Endothelial cell of umbilical vein (primary cell): ENCODE measurements around the gene LSM7. TPM values are rescaled to one million over a fixed set of nuclear protein-coding genes. Genes with fewer than 3 reads are reported as not detected.

Experiments
- BruUV-seq: library from RNA; stranded (reverse); fragments of 400-500 nt; replicated peaks from 2 replicates; lab custom pipeline; 2021; lab: Mats Ljungman, UMichigan
- CTCF ChIA-PET: fragments of 300-600, 350-600 bp; sonication (Branson Sonifier 250); formaldehyde crosslinking; loops from one replicate; lab custom pipeline; 2021; ENCODE audit warnings: antibody characterized with exemption, inconsistent platforms; lab: Charles Lee
- POLR2A ChIA-PET: fragments of 300-600, 350-600 bp; sonication (Branson Sonifier 250); formaldehyde crosslinking; loops from one replicate; lab custom pipeline; 2021; ENCODE audit warnings: antibody characterized with exemption, inconsistent platforms; lab: Charles Lee
- DNase-seq: peaks from one replicate; pipeline ENCODE4 v3.0.0-alpha.2; 2011; ENCODE audit warnings: low read depth, low spot score
- FAIRE-seq: peaks from 2 replicates; lab custom pipeline; 2011; peaks lifted over from hg19 to GRCh38; lab: Jason Lieb, UNC
- H2AFZ ChIP-seq: 2 replicates; pipeline ENCODE4 v1.6.0; 2012; ENCODE audit warnings: low read depth, low read length, control low read depth, inconsistent platforms
- H3K27ac ChIP-seq: 2 replicates; pipeline ENCODE4 v1.5.1; 2011; ENCODE audit warnings: low read depth, mild to moderate bottlenecking, control low read depth, low read length, moderate library complexity; ENCODE audit not compliant: insufficient read depth
- H3K27me3 ChIP-seq, 2 experiments: 2 replicates each; pipeline versions ENCODE4 v1.6.0 to v1.6.1; 2011; ENCODE audit warnings: low read length in 2 of 2, mixed read lengths in 1 of 2; ENCODE audit not compliant: control insufficient read depth in 2 of 2, insufficient read depth in 2 of 2
- H3K36me3 ChIP-seq, 2 experiments: 2 replicates in 1 of 2; 3 replicates in 1 of 2; pipeline ENCODE4 v1.5.1; 2011; ENCODE audit warnings: low read length in 2 of 2, mild to moderate bottlenecking in 1 of 2, moderate library complexity in 1 of 2; ENCODE audit not compliant: control insufficient read depth in 2 of 2, insufficient read depth in 2 of 2; ENCODE audit errors: extremely low read depth in 1 of 2
- H3K4me1 ChIP-seq: 3 replicates; pipeline ENCODE4 v1.5.1; 2011; ENCODE audit warnings: mild to moderate bottlenecking, low read length; ENCODE audit not compliant: control insufficient read depth, insufficient read depth; ENCODE audit errors: extremely low read depth
- H3K4me2 ChIP-seq: 2 replicates; pipeline ENCODE4 v1.6.1; 2011; ENCODE audit warnings: low read length, control low read depth, mixed read lengths; ENCODE audit not compliant: insufficient read depth
- H3K4me3 ChIP-seq, 3 experiments: fragments of 200-600 bp in 1 of 3; sonication (generic), shearing (Covaris generic) in 1 of 3; replicated peaks in 1 of 3; 2 replicates each; pipeline ENCODE4 v1.5.1; 2011 to 2016; ENCODE audit warnings: control low read depth in 3 of 3, low read length in 3 of 3, mild to moderate bottlenecking in 2 of 3, inconsistent platforms in 1 of 3, low read depth in 1 of 3, moderate library complexity in 1 of 3; ENCODE audit not compliant: insufficient read depth in 1 of 3
- H3K79me2 ChIP-seq: 2 replicates; pipeline ENCODE4 v1.6.0; 2012; ENCODE audit warnings: low read length, inconsistent platforms; ENCODE audit not compliant: control insufficient read depth, insufficient read depth
- H3K9ac ChIP-seq: replicated peaks from 2 replicates; pipeline ENCODE3; 2011; ENCODE audit warnings: low read length, control low read depth; ENCODE audit not compliant: insufficient read depth; ENCODE audit errors: extremely low read depth
- H3K9me1 ChIP-seq: replicated peaks from 3 replicates; pipeline ENCODE4 v1.6.0; 2011; ENCODE audit warnings: mild to moderate bottlenecking, low read length; ENCODE audit not compliant: control insufficient read depth, insufficient read depth; ENCODE audit errors: extremely low read depth
- H3K9me3 ChIP-seq: replicated peaks from 2 replicates; pipeline ENCODE4 v1.5.1; 2012; ENCODE audit warnings: low read length, inconsistent platforms; ENCODE audit not compliant: control insufficient read depth, insufficient read depth
- H4K20me1 ChIP-seq: replicated peaks from 2 replicates; pipeline ENCODE3; 2011; ENCODE audit warnings: mild to moderate bottlenecking, low read length; ENCODE audit not compliant: control insufficient read depth, insufficient read depth; ENCODE audit errors: extremely low read depth
- GATA2 ChIP-seq: IDR thresholded peaks from 2 replicates; pipeline ENCODE4 v1.7.0; 2011; ENCODE audit warnings: low read depth, mild to moderate bottlenecking, moderate library complexity, mixed read lengths, low read length; ENCODE audit not compliant: insufficient read length, insufficient read depth
- JUN ChIP-seq: IDR thresholded peaks from 2 replicates; pipeline ENCODE4 v1.6.1; 2011; ENCODE audit warnings: borderline replicate concordance, low read depth; ENCODE audit not compliant: insufficient read length, insufficient read depth
- dilution Hi-C: fragments of 300-500 bp; cut with MboI; formaldehyde crosslinking; loops from one replicate; pipeline ENCODE4 v1.15.0; 2019; ENCODE audit warnings: low sequenced_read_pairs; ENCODE audit not compliant: extremely low pct_ligation_motif_present
- intact Hi-C: fragments of 100-400 bp; cut with micrococcal nuclease; formaldehyde crosslinking; loops from one replicate; pipeline ENCODE4 v1.10.0; 2022
- polyA plus RNA-seq, 4 experiments: library from polyadenylated mRNA; depleted of rRNA in 3 of 4; stranded (reverse) in 3 of 4; unstranded in 1 of 4; fragments of >200 nt; gene quantifications; 2 replicates each; pipeline versions ENCODE4 v1.2.1 to v1.2.3, GENCODE V29; 2011 to 2012; ENCODE audit warnings: missing spikeins in 1 of 4
- total RNA-seq: library from RNA; stranded (reverse); gene quantifications from 2 replicates; pipeline ENCODE4 v1.2.3, GENCODE V29; 2021
- TF ChIP-seq, protein P1 (sequence below), 2 donors: IDR thresholded peaks; 1 replicate in 1 of 2; 2 replicates in 1 of 2; pipeline ENCODE4 v1.5.1; 2011; ENCODE audit warnings: low read length in 2 of 2, mild to moderate bottlenecking in 2 of 2, moderate library complexity in 2 of 2, control low read depth in 1 of 2, inconsistent platforms in 1 of 2, low read depth in 1 of 2; ENCODE audit not compliant: insufficient read depth in 1 of 2; ENCODE audit errors: extremely low read depth in 1 of 2

The LSM7 gene
- total and polyA plus RNA-seq, 2 donors (not counting 3 experiments of a cell fraction or from before 2014, with no cell fraction given), result 124 to 673 TPM

DNA sequence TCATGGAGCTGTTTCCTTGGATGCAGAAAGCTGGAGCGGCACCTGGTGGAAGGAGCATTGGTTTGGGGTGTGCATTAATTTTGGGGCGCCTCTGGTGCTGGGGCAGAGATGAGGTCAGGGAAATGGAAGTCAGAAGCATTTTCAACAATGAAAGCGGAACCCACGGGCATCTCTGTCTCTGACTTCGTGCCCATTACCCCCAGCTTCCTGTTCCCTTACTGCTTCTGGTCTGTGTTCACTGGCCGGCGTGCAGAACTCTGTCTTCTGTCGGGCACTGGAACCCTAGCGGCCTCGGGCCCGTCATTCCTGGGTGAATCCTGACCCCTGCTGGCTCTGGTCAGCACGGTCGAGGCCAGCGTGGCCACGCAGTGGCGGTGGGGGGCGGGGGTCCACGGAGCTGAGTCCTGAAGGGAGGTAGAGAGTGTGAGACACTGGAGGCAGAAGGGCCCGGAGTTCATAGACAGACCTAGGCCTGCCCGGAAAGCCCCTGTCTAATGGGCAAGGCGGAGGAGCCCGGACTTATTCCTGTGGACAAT lies 12.5 kb downstream of the LSM7 start:
- peak; percentile 48 for DNase-seq
- Histone ChIP-seq H4K20me1 (no peaks in the 10 kb centered on the region), H3K4me3 (no peak overlapping the region), H3K27ac (no peak overlapping the region), H3K4me2 (no peak overlapping the region), H3K27me3 (peaks cover 1 to 10% of the 10 kb centered on the region in 2 experiments), H3K79me2 (no peaks in the 10 kb centered on the region), H3K9ac (no peak overlapping the region), H3K9me1 (no peaks in the 10 kb centered on the region), H3K9me3 (peaks cover 2% of the 10 kb centered on the region), H2AFZ (no peak overlapping the region), H3K36me3 (no peaks in the 10 kb centered on the region), H3K4me1 (no peaks in the 10 kb centered on the region)
- no TSS peak for BruUV-seq
- ChIA-PET POLR2A (no interaction called here), CTCF (interaction anchor here (0.6 to 3.0 kb wide), 25 partner anchors 9 to 386 kb away, joined by 3 to 36 read pairs (median 4); partner anchors contain the start of genes AP3D1, DOT1L, LSM7 and PLEKHJ1)
- intact Hi-C loops, result loop anchor here (1.0 to 10.0 kb wide), 4 partner anchors 41 to 381 kb away; partner anchors contain the start of genes PLEKHJ1 and SF3A2
- peak; percentile 48 for FAIRE-seq
- TF ChIP-seq GATA2, result no peak
- TF ChIP-seq, protein P1, sequence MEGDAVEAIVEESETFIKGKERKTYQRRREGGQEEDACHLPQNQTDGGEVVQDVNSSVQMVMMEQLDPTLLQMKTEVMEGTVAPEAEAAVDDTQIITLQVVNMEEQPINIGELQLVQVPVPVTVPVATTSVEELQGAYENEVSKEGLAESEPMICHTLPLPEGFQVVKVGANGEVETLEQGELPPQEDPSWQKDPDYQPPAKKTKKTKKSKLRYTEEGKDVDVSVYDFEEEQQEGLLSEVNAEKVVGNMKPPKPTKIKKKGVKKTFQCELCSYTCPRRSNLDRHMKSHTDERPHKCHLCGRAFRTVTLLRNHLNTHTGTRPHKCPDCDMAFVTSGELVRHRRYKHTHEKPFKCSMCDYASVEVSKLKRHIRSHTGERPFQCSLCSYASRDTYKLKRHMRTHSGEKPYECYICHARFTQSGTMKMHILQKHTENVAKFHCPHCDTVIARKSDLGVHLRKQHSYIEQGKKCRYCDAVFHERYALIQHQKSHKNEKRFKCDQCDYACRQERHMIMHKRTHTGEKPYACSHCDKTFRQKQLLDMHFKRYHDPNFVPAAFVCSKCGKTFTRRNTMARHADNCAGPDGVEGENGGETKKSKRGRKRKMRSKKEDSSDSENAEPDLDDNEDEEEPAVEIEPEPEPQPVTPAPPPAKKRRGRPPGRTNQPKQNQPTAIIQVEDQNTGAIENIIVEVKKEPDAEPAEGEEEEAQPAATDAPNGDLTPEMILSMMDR (IDR thresholded peaks at IDR 0.05; ENCODE audit: extremely low read depth in 1 of 2, insufficient read depth in 1 of 2, low read depth in 1 of 2, low read length in 2 of 2), result peak; percentile 54 to 64
- dilution Hi-C loops, result no loop called here

- Histone ChIP-seq H4K20me1 (no peaks in the 10 kb centered on the region), H3K9ac (no peak overlapping the region), H3K4me1 (no peaks in the 10 kb centered on the region), H3K4me3 (no peak overlapping the region), H3K9me3 (peaks cover 2% of the 10 kb centered on the region), H3K27ac (no peak overlapping the region), H3K9me1 (no peaks in the 10 kb centered on the region), H3K36me3 (no peaks in the 10 kb centered on the region), H2AFZ (no peak overlapping the region), H3K27me3 (peaks cover 1 to 10% of the 10 kb centered on the region in 2 experiments), H3K4me2 (no peak overlapping the region), H3K79me2 (no peaks in the 10 kb centered on the region)
- DNase-seq, result no peak
- ChIA-PET POLR2A (no interaction called here), CTCF (interaction anchor here (0.6 to 3.0 kb wide), 24 partner anchors 9 to 385 kb away, joined by 3 to 36 read pairs (median 4); partner anchors contain the start of genes AP3D1, DOT1L, LSM7 and PLEKHJ1)
- BruUV-seq, result no TSS peak
- intact Hi-C loops (loop anchor here (10.0 kb wide), 1 partner anchor 380 kb away; no protein-coding TSS in a partner anchor), dilution Hi-C loops (no loop called here)
- no peak for TF ChIP-seq JUN
- no peak for FAIRE-seq
Observed at GRCh38 chr19:2315121-2315817, 13.1 kb downstream of the LSM7 start.
